GM12891 (cell line): Measurements from ENCODE around the gene HAUS7.

Experiments
- POLR2A ChIP-seq: IDR thresholded peaks from 2 replicates; pipeline ENCODE4 v1.6.1; 2011; ENCODE audit warnings: low read depth, low read length, control low read depth
- POLR2AphosphoS5 ChIP-seq: IDR thresholded peaks from 2 replicates; pipeline ENCODE4 v1.6.1; 2011; ENCODE audit warnings: low read depth, low read length, control low read depth
- SPI1 ChIP-seq: IDR thresholded peaks from 2 replicates; pipeline ENCODE4 v1.6.1; 2011; ENCODE audit warnings: low read depth, low read length, control low read depth
- TAF1 ChIP-seq: IDR thresholded peaks from 2 replicates; pipeline ENCODE4 v1.6.1; 2011; ENCODE audit warnings: low read depth, low read length, control low read depth

GRCh38 chrX:153410888-153411254, 59.5 kb downstream of the HAUS7 start:
- TF ChIP-seq POLR2AphosphoS5 (no peak), POLR2A (no peak), SPI1 (no peak), TAF1 (no peak)
